Measurements from ENCODE around the gene FAM8A1. TPM values are rescaled to one million over a fixed set of nuclear protein-coding genes. Genes with fewer than 3 reads are reported as not detected.
A peak's percentile ranks its signal among the peaks of the same experiment; 100 is the strongest.

The FAM8A1 gene
- polyA plus RNA-seq, 6 donors from 2014 or later: 1.5 to 3.4 (median 2.0) TPM; not detected in 1

DNA sequence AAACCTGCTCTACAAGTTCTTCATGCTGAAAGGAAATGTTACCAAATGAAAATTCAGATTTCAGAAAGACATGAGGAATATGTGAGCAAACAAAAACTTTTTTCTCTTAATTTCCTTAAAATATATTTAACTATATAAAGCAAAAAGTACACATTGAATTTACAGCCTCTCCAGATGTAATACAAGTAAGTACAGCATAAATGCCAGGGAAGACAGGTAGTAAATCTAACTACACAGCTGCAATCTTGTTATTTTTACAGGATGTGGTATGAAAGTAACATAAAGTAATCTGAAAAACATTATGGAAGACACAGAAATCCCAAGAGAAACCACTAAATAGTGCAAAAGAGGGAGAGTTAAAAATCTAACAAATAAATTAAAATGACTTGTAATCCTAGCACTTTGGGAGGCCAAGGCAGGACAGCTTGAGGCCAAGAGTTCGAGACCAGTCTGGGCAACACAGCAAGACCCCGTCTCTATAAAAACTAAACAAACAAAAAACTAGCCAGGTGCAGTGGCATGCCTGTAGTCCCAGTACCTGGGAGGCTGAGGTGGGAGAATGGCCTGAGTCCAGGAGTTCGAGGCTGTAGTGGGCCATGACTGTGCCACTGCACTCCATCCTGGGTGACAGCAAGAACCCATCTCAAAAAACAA is 50.7 kb downstream of the FAM8A1 start:
- no peak overlapping the region for H3K4me3 Mint-ChIP-seq
- no peaks in the 10 kb centered on the region for H3K27me3 Mint-ChIP-seq
- ATAC-seq (ENCODE audit: low read depth in 2 of 2) (no peak), DNase-seq (no peak)
- no peaks in the 10 kb centered on the region for H3K9me3 Mint-ChIP-seq
- peaks cover 8 to 23% of the 10 kb centered on the region in 2 donors for H3K36me3 Mint-ChIP-seq
- H3K27ac Mint-ChIP-seq: no peak overlapping the region
- peaks cover 4 to 9% (median 4%) of the 10 kb centered on the region in 3 donors for H3K4me1 Mint-ChIP-seq

DNA sequence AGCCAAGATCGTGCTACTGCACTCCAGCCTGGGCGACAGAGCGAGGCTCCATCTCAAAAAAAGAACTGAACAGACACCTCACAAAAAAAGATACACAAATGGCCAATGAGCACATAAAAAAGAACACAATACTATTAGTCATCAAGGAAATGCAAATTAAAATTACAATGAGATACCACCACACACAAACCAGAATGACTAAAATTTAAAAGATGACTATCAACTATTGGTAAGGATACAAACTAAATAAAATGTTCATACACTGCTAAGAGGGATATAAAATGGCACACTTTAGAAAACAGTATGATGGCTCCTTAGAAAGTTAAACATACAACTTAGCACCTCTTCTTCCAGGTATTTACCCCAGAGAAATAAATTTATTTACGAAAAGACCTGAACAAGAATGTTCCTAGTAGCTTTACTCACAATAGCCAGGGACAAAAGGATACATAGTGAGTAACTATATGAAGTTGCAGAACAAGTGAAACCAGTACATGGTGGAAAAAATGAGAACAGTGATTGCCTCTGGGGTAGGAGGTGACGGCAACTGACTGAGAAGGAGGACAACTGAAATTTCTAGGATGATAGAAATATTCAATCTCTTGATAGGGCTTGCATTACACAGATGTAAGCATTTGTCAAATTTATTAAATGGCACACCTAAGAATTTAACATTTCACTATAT is 53.2 kb downstream of the FAM8A1 start:
- H3K36me3 Mint-ChIP-seq: peaks cover 16 to 21% of the 10 kb centered on the region in 2 donors
- H3K4me3 Mint-ChIP-seq: no peak overlapping the region
- peaks cover 4 to 9% (median 7%) of the 10 kb centered on the region in 3 donors for H3K4me1 Mint-ChIP-seq
- no peaks in the 10 kb centered on the region for H3K27me3 Mint-ChIP-seq
- no peaks in the 10 kb centered on the region for H3K9me3 Mint-ChIP-seq
- DNase-seq: no peak
- peak overlapping the region in 3 of 6 donors; percentile 20 to 56 (median 47) for H3K27ac Mint-ChIP-seq
- ATAC-seq (ENCODE audit: low read depth in 2 of 2): no peak

- Mint-ChIP-seq H3K4me3 (no peak overlapping the region), H3K4me1 (peaks cover 0 to 4% (median 0%) of the 10 kb centered on the region in 3 donors), H3K9me3 (no peaks in the 10 kb centered on the region), H3K36me3 (peaks cover 8 to 15% of the 10 kb centered on the region in 2 donors), H3K27ac (peak overlapping the region in 1 of 6 donors; percentile 81), H3K27me3 (no peaks in the 10 kb centered on the region)
- ATAC-seq (ENCODE audit: low read depth in 2 of 2): no peak
- no peak for DNase-seq
These were observed 56.0 kb downstream of the FAM8A1 start for GRCh38 chr6:17656092-17656491.

DNA sequence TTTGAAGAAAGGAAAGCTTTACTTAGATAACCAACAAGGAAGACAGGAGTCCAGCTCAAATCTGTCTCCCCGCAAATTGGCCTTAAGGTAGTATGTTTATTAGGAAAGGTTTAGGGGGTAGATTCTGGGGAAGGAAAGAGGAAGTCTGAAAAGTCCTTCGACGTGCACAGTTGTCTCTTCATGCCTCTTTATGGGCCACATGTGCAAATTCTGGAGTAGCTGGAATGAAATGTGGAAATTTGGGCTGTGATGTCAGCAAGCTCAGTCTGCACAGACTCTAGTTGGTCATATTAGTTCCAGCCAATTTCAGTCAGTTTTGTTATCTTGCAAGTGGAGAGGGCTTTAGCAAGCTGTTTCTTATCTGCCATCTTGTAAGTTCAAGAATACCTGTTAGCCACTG is 56.5 kb downstream of the FAM8A1 start:
- DNase-seq (no peak), ATAC-seq (ENCODE audit: low read depth in 2 of 2) (no peak)
- Mint-ChIP-seq H3K27ac (peak overlapping the region in 2 of 6 donors; percentile 56 to 76), H3K9me3 (no peaks in the 10 kb centered on the region), H3K4me3 (no peak overlapping the region), H3K36me3 (peaks cover 8 to 19% of the 10 kb centered on the region in 2 donors), H3K27me3 (no peaks in the 10 kb centered on the region), H3K4me1 (peaks cover 0 to 4% (median 0%) of the 10 kb centered on the region in 3 donors)

Other genes starting within 250 kb of the FAM8A1 start
- gene CAP2, start 206.7 kb upstream of the FAM8A1 start, polyA plus RNA-seq (ENCODE audit: low read depth in 6 of 6): not detected
- gene NUP153, start 106.6 kb downstream of the FAM8A1 start, polyA plus RNA-seq (ENCODE audit: low read depth in 6 of 6): 1 to 10 TPM; 2.9 to 7.6 (median 5.4) TPM

Data from naive B cell (primary cell).